Colonic mucosa (tissue), 4 donors: ENCODE results near the gene OR1F1. TPM values are rescaled to one million over a fixed set of nuclear protein-coding genes. Genes with fewer than 3 reads are reported as not detected.

Experiments
- DNase-seq: peaks from one replicate; pipeline ENCODE4 v3.0.0-alpha.2; 2020
- H3K27ac ChIP-seq: fragments of 200-600 bp; one replicate; pipeline ENCODE4 v1.8.0; 2021
- H3K27me3 ChIP-seq: fragments of 200-600 bp; one replicate; pipeline ENCODE4 v1.8.0; 2021
- H3K36me3 ChIP-seq: fragments of 200-600 bp; one replicate; pipeline ENCODE4 v1.8.0; 2021
- H3K4me1 ChIP-seq: fragments of 200-600 bp; one replicate; pipeline ENCODE4 v1.8.0; 2021; ENCODE audit warnings: mild to moderate bottlenecking
- H3K4me3 ChIP-seq: fragments of 200-600 bp; one replicate; pipeline ENCODE4 v1.8.0; 2021
- H3K9ac ChIP-seq, 2 donors: one replicate each; pipeline ENCODE4 v1.7.0; 2013; ENCODE audit warnings: control low read depth in 2 of 2, low read depth in 2 of 2, low read length in 2 of 2
- H3K9me3 ChIP-seq: fragments of 200-600 bp; one replicate; pipeline ENCODE4 v1.8.0; 2021
- intact Hi-C: fragments of 100-400 bp; cut with DNase I; formaldehyde crosslinking; loops from one replicate; pipeline ENCODE4 v1.14.1; 2022
- total RNA-seq, 2 donors: library from RNA; stranded (reverse); fragmentation: NEBNext Ultra II Directional in 1 of 2; extraction: Animal tissue kit (Norgen Biotek cat#: 25700) in 1 of 2; gene quantifications; one replicate each; pipeline ENCODE4 v1.2.1, GENCODE V29; 2021
- TF ChIP-seq, protein P1 (sequence below): fragments of 200-600 bp; IDR thresholded peaks from one replicate; pipeline ENCODE4 v1.8.0; 2022; ENCODE audit warnings: antibody characterized with exemption, mild to moderate bottlenecking
- donor health status: healthy.
- donor health status: DM: no; HTN: no; CAD: no.
- donor health status: DM: no; HTN: no; CAD: no.

Gene OR1F1
- total RNA-seq, 2 donors from 2014 or later, result not detected

DNA sequence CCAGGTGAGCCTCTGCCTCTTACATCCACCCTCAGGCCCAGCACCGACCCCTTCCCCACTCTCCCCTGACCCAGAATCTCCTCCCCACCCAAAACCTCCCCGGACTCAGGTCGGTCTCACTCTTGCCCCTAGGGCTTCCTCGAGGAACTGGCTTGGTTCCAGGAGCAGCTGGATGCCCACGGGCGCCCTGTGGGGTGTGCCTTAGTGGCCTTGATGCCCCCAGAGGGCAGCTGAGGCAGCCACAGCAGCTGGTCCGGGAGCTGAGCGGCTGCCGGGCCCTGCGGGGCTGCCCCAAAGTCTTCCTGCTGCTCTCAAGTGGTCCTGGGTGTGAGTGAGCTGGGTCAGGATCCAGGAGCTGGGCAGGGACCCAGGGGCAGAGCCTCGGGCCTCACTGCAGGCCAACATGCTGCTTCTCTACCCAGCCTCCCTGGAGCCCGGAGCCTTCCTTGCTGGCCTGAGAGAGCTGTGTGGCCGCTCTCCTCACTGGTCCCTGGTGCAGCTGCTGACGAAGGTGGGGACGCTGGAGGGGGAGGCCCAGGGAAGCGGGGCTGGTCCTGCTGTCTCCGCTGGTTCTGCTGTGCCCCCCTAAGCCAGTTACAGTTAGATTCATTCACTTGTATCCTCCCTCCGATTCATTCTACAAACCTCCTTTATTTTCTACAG lies 43.6 kb upstream of the OR1F1 start:
- no peak for DNase-seq
- H3K4me3 ChIP-seq, result no peak overlapping the region
- peak overlapping the region in 1 of 2 donors; percentile 43 for H3K9ac ChIP-seq
- intact Hi-C loops, result no loop called here
- TF ChIP-seq, protein P1, sequence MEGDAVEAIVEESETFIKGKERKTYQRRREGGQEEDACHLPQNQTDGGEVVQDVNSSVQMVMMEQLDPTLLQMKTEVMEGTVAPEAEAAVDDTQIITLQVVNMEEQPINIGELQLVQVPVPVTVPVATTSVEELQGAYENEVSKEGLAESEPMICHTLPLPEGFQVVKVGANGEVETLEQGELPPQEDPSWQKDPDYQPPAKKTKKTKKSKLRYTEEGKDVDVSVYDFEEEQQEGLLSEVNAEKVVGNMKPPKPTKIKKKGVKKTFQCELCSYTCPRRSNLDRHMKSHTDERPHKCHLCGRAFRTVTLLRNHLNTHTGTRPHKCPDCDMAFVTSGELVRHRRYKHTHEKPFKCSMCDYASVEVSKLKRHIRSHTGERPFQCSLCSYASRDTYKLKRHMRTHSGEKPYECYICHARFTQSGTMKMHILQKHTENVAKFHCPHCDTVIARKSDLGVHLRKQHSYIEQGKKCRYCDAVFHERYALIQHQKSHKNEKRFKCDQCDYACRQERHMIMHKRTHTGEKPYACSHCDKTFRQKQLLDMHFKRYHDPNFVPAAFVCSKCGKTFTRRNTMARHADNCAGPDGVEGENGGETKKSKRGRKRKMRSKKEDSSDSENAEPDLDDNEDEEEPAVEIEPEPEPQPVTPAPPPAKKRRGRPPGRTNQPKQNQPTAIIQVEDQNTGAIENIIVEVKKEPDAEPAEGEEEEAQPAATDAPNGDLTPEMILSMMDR, result no peak
- no peaks in the 10 kb centered on the region for H3K36me3 ChIP-seq
- H3K9me3 ChIP-seq, result no peaks in the 10 kb centered on the region
- H3K27ac ChIP-seq, result no peak overlapping the region
- H3K27me3 ChIP-seq, result no peaks in the 10 kb centered on the region
- no peaks in the 10 kb centered on the region for H3K4me1 ChIP-seq

DNA sequence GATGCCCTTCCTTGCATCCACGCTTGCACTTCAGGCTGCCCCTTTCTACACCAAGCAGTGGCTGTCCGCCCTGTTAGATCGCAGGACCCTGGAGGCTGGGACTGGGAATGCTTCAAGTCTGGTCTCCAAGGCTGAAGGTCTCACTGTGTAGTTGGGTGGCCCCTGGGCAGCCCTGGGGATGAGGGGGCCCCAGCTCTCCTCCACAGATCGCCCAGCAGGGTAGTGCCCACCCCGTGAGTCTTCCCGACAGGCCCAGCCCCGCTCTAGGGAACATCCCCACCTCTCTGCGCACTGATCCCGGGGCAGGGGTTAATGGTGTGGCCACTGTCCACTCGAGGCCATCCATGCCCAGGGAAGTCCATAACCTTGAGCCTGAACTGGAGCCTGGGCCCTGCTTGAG lies 42.9 kb upstream of the OR1F1 start:
- no peak overlapping the region for H3K9ac ChIP-seq
- intact Hi-C loops, result no loop called here
- H3K36me3 ChIP-seq, result no peaks in the 10 kb centered on the region
- no peak for DNase-seq
- no peaks in the 10 kb centered on the region for H3K4me1 ChIP-seq
- no peak overlapping the region for H3K27ac ChIP-seq
- no peaks in the 10 kb centered on the region for H3K27me3 ChIP-seq
- TF ChIP-seq, protein P1, result no peak
- no peak overlapping the region for H3K4me3 ChIP-seq
- no peaks in the 10 kb centered on the region for H3K9me3 ChIP-seq

DNA sequence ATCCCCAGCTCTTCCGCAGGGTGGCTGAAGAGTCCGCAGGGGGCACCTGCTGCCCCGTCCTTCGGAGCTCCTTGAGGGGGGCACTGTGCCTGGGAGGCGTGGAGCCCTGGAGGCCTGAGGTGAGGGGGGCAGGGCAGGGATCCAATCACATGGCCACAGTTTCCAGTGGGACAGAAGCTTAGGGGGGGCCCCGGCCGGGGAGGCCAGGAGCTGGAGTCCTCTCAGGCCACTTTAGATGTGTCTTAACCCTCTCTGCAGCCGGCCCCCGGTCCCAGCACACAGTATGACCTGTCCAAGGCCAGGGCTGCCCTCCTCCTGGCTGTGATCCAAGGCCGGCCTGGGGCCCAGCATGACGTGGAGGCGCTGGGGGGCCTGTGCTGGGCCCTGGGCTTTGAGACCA lies 42.3 kb upstream of the OR1F1 start:
- TF ChIP-seq, protein P1, result no peak
- H3K27me3 ChIP-seq, result no peaks in the 10 kb centered on the region
- no peaks in the 10 kb centered on the region for H3K9me3 ChIP-seq
- H3K27ac ChIP-seq, result no peak overlapping the region
- no peak overlapping the region for H3K4me3 ChIP-seq
- intact Hi-C loops, result no loop called here
- DNase-seq, result no peak
- no peaks in the 10 kb centered on the region for H3K4me1 ChIP-seq
- H3K9ac ChIP-seq, result no peak overlapping the region
- no peaks in the 10 kb centered on the region for H3K36me3 ChIP-seq

DNA sequence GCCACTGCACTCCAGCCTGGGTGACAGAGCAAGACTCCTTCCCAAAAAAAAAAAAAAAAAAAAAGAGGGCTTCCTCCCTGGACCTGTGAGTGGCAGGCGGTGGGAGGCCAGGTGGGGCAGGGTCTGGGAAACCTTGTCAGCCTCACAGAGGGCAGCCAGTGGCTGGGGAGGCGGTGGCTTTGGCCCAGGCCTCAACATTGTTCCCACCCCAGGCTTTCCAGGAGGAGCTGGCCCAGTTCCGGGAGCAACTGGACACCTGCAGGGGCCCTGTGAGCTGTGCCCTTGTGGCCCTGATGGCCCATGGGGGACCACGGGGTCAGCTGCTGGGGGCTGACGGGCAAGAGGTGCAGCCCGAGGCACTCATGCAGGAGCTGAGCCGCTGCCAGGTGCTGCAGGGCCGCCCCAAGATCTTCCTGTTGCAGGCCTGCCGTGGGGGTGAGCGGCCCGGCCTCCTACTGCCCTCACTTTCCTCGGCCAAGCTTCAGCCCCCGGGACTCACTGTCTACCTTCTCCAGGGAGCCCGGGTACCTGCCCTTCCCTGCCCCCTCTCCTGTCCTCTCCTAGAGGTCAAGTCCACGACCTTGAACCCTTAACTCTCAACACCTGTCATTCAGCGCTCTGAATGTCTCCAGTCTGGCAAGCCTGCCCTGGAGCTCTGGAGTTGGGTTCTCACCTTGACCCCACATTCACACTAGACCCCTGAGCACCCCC lies 40.8 kb upstream of the OR1F1 start:
- Histone ChIP-seq H3K4me1 (peaks cover 5% of the 10 kb centered on the region), H3K9ac (no peak overlapping the region), H3K27ac (no peak overlapping the region), H3K36me3 (no peaks in the 10 kb centered on the region), H3K27me3 (no peaks in the 10 kb centered on the region), H3K4me3 (no peak overlapping the region), H3K9me3 (no peaks in the 10 kb centered on the region)
- TF ChIP-seq, protein P1, result no peak
- intact Hi-C loops, result no loop called here
- no peak for DNase-seq

DNA sequence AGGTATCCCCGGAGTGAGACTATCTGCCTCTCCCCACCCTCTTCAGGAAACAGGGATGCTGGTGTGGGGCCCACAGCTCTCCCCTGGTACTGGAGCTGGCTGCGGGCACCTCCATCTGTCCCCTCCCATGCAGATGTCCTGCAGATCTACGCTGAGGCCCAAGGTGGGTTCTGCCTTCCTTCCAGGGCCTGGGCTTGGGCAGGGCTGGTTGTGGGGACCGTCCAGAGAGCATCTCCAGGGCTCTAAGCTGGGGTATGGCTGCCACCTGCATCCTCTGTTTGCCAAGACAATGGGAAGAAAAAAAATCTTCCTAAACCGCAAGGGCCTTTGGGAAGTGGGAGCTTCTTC lies 40.3 kb upstream of the OR1F1 start:
- no peak for DNase-seq
- H3K9ac ChIP-seq, result no peak overlapping the region
- intact Hi-C loops, result no loop called here
- TF ChIP-seq, protein P1, result no peak
- no peak overlapping the region for H3K27ac ChIP-seq
- no peaks in the 10 kb centered on the region for H3K9me3 ChIP-seq
- H3K27me3 ChIP-seq, result no peaks in the 10 kb centered on the region
- H3K4me3 ChIP-seq, result no peak overlapping the region
- H3K4me1 ChIP-seq, result peaks cover 5% of the 10 kb centered on the region
- H3K36me3 ChIP-seq, result no peaks in the 10 kb centered on the region
